Measurements from ENCODE around the gene AEBP1.
A peak's percentile ranks its signal among the peaks of the same experiment; 100 is the strongest.

AEBP1 gene

GRCh38 chr7:44081266-44081748, 22.8 kb upstream of the AEBP1 start:
- TF ChIP-seq JUND (IDR thresholded peaks at IDR 0.05; ENCODE audit: low read depth), result no peak
- DNase-seq (ENCODE audit: low read depth in 1 of 2, low spot score in 1 of 2), result no peak
- in situ Hi-C loops (cut with HindIII; ENCODE audit: low pct_unique_long_range_greater_than_20kb, low sequenced_read_pairs), result no loop called here

- TF ChIP-seq JUND (IDR thresholded peaks at IDR 0.05; ENCODE audit: low read depth), result no peak
- in situ Hi-C loops (cut with HindIII; ENCODE audit: low pct_unique_long_range_greater_than_20kb, low sequenced_read_pairs), result no loop called here
- peak; percentile 97 to 100 for DNase-seq (ENCODE audit: low read depth in 1 of 2, low spot score in 1 of 2)
Measured at GRCh38 chr7:44082541-44083207, 21.5 kb upstream of the AEBP1 start.

- no peak for DNase-seq (ENCODE audit: low read depth in 1 of 2, low spot score in 1 of 2)
- in situ Hi-C loops (cut with HindIII; ENCODE audit: low pct_unique_long_range_greater_than_20kb, low sequenced_read_pairs), result no loop called here
- TF ChIP-seq JUND (IDR thresholded peaks at IDR 0.05; ENCODE audit: low read depth), result no peak
Measured at GRCh38 chr7:44083796-44084195, 20.3 kb upstream of the AEBP1 start.

GRCh38 chr7:44084701-44085100, 19.4 kb upstream of the AEBP1 start:
- in situ Hi-C loops (cut with HindIII; ENCODE audit: low pct_unique_long_range_greater_than_20kb, low sequenced_read_pairs), result no loop called here
- DNase-seq (ENCODE audit: low read depth in 1 of 2, low spot score in 1 of 2), result no peak
- TF ChIP-seq JUND (IDR thresholded peaks at IDR 0.05; ENCODE audit: low read depth), result no peak

GRCh38 chr7:44085546-44085945, 18.6 kb upstream of the AEBP1 start:
- TF ChIP-seq JUND (IDR thresholded peaks at IDR 0.05; ENCODE audit: low read depth), result no peak
- no peak for DNase-seq (ENCODE audit: low read depth in 1 of 2, low spot score in 1 of 2)
- in situ Hi-C loops (cut with HindIII; ENCODE audit: low pct_unique_long_range_greater_than_20kb, low sequenced_read_pairs), result no loop called here

GRCh38 chr7:44086627-44087026, 17.5 kb upstream of the AEBP1 start:
- no peak for DNase-seq (ENCODE audit: low read depth in 1 of 2, low spot score in 1 of 2)
- in situ Hi-C loops (cut with HindIII; ENCODE audit: low pct_unique_long_range_greater_than_20kb, low sequenced_read_pairs), result no loop called here
- TF ChIP-seq JUND (IDR thresholded peaks at IDR 0.05; ENCODE audit: low read depth), result no peak

- DNase-seq (ENCODE audit: low read depth in 1 of 2, low spot score in 1 of 2), result no peak
- in situ Hi-C loops (cut with HindIII; ENCODE audit: low pct_unique_long_range_greater_than_20kb, low sequenced_read_pairs), result no loop called here
- TF ChIP-seq JUND (IDR thresholded peaks at IDR 0.05; ENCODE audit: low read depth), result no peak
Measured at GRCh38 chr7:44087911-44088838, 16.0 kb upstream of the AEBP1 start.

GRCh38 chr7:44093102-44093641, 11.0 kb upstream of the AEBP1 start:
- TF ChIP-seq JUND (IDR thresholded peaks at IDR 0.05; ENCODE audit: low read depth), result no peak
- in situ Hi-C loops (cut with HindIII; ENCODE audit: low pct_unique_long_range_greater_than_20kb, low sequenced_read_pairs), result no loop called here

GRCh38 chr7:44094365-44094764, 9.8 kb upstream of the AEBP1 start:
- DNase-seq (ENCODE audit: low read depth in 1 of 2, low spot score in 1 of 2), result no peak
- in situ Hi-C loops (cut with HindIII; ENCODE audit: low pct_unique_long_range_greater_than_20kb, low sequenced_read_pairs), result no loop called here
- TF ChIP-seq JUND (IDR thresholded peaks at IDR 0.05; ENCODE audit: low read depth), result no peak

More at GRCh38 chr7:44093102-44093641, 11.0 kb upstream of the AEBP1 start:
- peak in 1 of 2 experiments; percentile 47 for DNase-seq (ENCODE audit: low read depth in 1 of 2, low spot score in 1 of 2)

- in situ Hi-C loops (cut with HindIII; ENCODE audit: low pct_unique_long_range_greater_than_20kb, low sequenced_read_pairs), result no loop called here
- DNase-seq (ENCODE audit: low read depth in 1 of 2, low spot score in 1 of 2), result no peak
- no peak for TF ChIP-seq JUND (IDR thresholded peaks at IDR 0.05; ENCODE audit: low read depth)
Measured at GRCh38 chr7:44094883-44095592, 9.1 kb upstream of the AEBP1 start.

GRCh38 chr7:44095781-44096180, 8.4 kb upstream of the AEBP1 start:
- DNase-seq (ENCODE audit: low read depth in 1 of 2, low spot score in 1 of 2), result no peak
- in situ Hi-C loops (cut with HindIII; ENCODE audit: low pct_unique_long_range_greater_than_20kb, low sequenced_read_pairs), result no loop called here
- TF ChIP-seq JUND (IDR thresholded peaks at IDR 0.05; ENCODE audit: low read depth), result no peak

- no peak for TF ChIP-seq JUND (IDR thresholded peaks at IDR 0.05; ENCODE audit: low read depth)
- no peak for DNase-seq (ENCODE audit: low read depth in 1 of 2, low spot score in 1 of 2)
- in situ Hi-C loops (cut with HindIII; ENCODE audit: low pct_unique_long_range_greater_than_20kb, low sequenced_read_pairs), result no loop called here
Measured at GRCh38 chr7:44096326-44096881, 7.7 kb upstream of the AEBP1 start.

Data from T47D (cell line).